Natural killer cell (primary cell): Measurements from ENCODE around the gene FMN1. TPM values are rescaled to one million over a fixed set of nuclear protein-coding genes. Genes with fewer than 3 reads are reported as not detected.

Source experiments
- ATAC-seq, 3 donors: fragments of 150-1000 bp in 2 of 3; fragments of 200-7000 bp in 1 of 3; cut with Tn5 transposase; 1 replicate in 1 of 3; 2 replicates in 2 of 3; pipeline ENCODE4 v1.10.0; 2021; ENCODE audit warnings: mild to moderate bottlenecking in 2 of 3, moderate library complexity in 2 of 3
- DNase-seq, 2 donors: peaks; one replicate each; pipeline versions ENCODE4 v3.0.0 to v3.0.0-alpha.2; 2013 to 2021; ENCODE audit warnings: mixed read lengths in 1 of 2
- H3K27ac ChIP-seq: one replicate; pipeline ENCODE4 v1.5.1; 2013; ENCODE audit warnings: mild to moderate bottlenecking, low read length
- H3K27me3 ChIP-seq: one replicate; pipeline ENCODE4 v1.6.1; 2013; ENCODE audit warnings: low read length; ENCODE audit not compliant: control insufficient read depth, insufficient read depth
- H3K36me3 ChIP-seq: one replicate; pipeline ENCODE4 v1.6.1; 2013; ENCODE audit warnings: low read length; ENCODE audit not compliant: control insufficient read depth, insufficient read depth
- H3K4me1 ChIP-seq: one replicate; pipeline ENCODE4 v1.6.1; 2013; ENCODE audit warnings: low read length; ENCODE audit not compliant: control insufficient read depth, insufficient read depth
- H3K4me3 ChIP-seq: one replicate; pipeline ENCODE4 v1.5.1; 2013; ENCODE audit warnings: low read length
- H3K9me3 ChIP-seq: one replicate; pipeline ENCODE4 v1.6.1; 2013; ENCODE audit warnings: low read length; ENCODE audit not compliant: control insufficient read depth, insufficient read depth
- H3K27ac Mint-ChIP-seq, 2 donors: one replicate each; pipeline ENCODE4 v1.8.0; 2022; ENCODE audit warnings: mild to moderate bottlenecking in 2 of 2, mixed read lengths in 2 of 2, moderate library complexity in 1 of 2
- H3K27me3 Mint-ChIP-seq, 2 donors: one replicate each; pipeline ENCODE4 v1.8.0; 2022; ENCODE audit warnings: low read depth in 2 of 2, mixed read lengths in 2 of 2
- H3K36me3 Mint-ChIP-seq: one replicate; pipeline ENCODE4 v1.8.0; 2022; ENCODE audit warnings: mixed read lengths
- H3K4me1 Mint-ChIP-seq, 2 donors: one replicate each; pipeline ENCODE4 v1.8.0; 2022; ENCODE audit warnings: mixed read lengths in 2 of 2
- H3K4me3 Mint-ChIP-seq: one replicate; pipeline ENCODE4 v1.8.0; 2022; ENCODE audit warnings: mild to moderate bottlenecking, moderate library complexity, mixed read lengths
- H3K9me3 Mint-ChIP-seq, 2 donors: one replicate each; pipeline ENCODE4 v1.8.0; 2022; ENCODE audit warnings: mixed read lengths in 2 of 2
- WGBS: methylation state at CpG from one replicate; pipeline ENCODE4 v1.1.7; 2013; ENCODE audit warnings: missing lambda C conversion rate; ENCODE audit not compliant: insufficient coverage; 5-methylcytosine and 5-hydroxymethylcytosine counted together
- intact Hi-C: fragments of 100-400 bp; cut with micrococcal nuclease; formaldehyde crosslinking; loops from one replicate; pipeline ENCODE4 v1.14.2; 2022
- total RNA-seq, 4 donors: library from RNA; stranded (reverse); fragments of 120-200 nt in 1 of 4; gene quantifications; one replicate each; pipeline versions ENCODE4 v1.2.3 to v1.2.4, GENCODE V29; 2013 to 2022
- TF ChIP-seq, protein P1 (sequence below): fragments of 200-600 bp; IDR thresholded peaks from one replicate; pipeline ENCODE4 v1.8.0; 2022; ENCODE audit warnings: antibody characterized with exemption

Gene FMN1
- total RNA-seq, 3 donors from 2014 or later (not counting 1 experiment from before 2014, with no cell fraction given): 2.0 to 19.2 (median 2.2) TPM

- Mint-ChIP-seq H3K27me3 (peaks cover 7 to 33% of the 10 kb centered on the region in 2 donors), H3K27ac (no peak overlapping the region), H3K9me3 (no peaks in the 10 kb centered on the region), H3K36me3 (no peaks in the 10 kb centered on the region), H3K4me3 (no peak overlapping the region), H3K4me1 (no peaks in the 10 kb centered on the region)
- H3K4me3 ChIP-seq: no peak overlapping the region
- 93% methylated on average over 2 of the region's 3 CpGs for WGBS
- ATAC-seq (no peak), DNase-seq (no peak)
- H3K4me1 ChIP-seq: no peaks in the 10 kb centered on the region
- TF ChIP-seq, protein P1, sequence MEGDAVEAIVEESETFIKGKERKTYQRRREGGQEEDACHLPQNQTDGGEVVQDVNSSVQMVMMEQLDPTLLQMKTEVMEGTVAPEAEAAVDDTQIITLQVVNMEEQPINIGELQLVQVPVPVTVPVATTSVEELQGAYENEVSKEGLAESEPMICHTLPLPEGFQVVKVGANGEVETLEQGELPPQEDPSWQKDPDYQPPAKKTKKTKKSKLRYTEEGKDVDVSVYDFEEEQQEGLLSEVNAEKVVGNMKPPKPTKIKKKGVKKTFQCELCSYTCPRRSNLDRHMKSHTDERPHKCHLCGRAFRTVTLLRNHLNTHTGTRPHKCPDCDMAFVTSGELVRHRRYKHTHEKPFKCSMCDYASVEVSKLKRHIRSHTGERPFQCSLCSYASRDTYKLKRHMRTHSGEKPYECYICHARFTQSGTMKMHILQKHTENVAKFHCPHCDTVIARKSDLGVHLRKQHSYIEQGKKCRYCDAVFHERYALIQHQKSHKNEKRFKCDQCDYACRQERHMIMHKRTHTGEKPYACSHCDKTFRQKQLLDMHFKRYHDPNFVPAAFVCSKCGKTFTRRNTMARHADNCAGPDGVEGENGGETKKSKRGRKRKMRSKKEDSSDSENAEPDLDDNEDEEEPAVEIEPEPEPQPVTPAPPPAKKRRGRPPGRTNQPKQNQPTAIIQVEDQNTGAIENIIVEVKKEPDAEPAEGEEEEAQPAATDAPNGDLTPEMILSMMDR: no peak
- H3K27me3 ChIP-seq: no peaks in the 10 kb centered on the region
- H3K27ac ChIP-seq: no peak overlapping the region
- no peaks in the 10 kb centered on the region for H3K36me3 ChIP-seq
- no peaks in the 10 kb centered on the region for H3K9me3 ChIP-seq
- intact Hi-C loops: no loop called here
These were observed 443.5 kb downstream of the FMN1 start for GRCh38 chr15:32750979-32751378.

DNA sequence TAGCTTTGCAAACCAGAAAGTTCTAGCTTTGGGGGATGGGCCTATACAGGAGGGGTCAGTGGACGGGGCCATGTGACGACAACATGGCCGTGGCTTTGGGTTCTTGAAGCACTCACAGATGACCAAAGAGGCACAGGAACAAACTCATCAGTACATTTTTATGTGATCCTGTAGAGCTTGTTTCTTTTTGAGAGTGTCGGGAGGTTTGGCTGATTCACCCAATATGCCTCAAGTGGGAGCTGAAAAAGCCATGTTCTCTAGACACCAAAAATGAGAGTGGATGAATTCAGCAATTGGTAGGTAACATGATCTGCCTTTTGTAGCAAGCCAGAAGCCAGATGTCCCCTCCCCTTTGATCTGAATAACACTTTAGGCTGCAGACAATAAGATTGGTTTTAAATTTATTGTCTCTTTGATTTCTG, 446.6 kb downstream of the FMN1 start:
- Mint-ChIP-seq H3K27ac (no peak overlapping the region), H3K27me3 (peaks cover 4 to 42% of the 10 kb centered on the region in 2 donors), H3K9me3 (no peaks in the 10 kb centered on the region), H3K4me1 (no peaks in the 10 kb centered on the region), H3K4me3 (no peak overlapping the region), H3K36me3 (no peaks in the 10 kb centered on the region)
- no peak for ATAC-seq
- H3K9me3 ChIP-seq: no peaks in the 10 kb centered on the region
- TF ChIP-seq, protein P1: no peak
- H3K27me3 ChIP-seq: no peaks in the 10 kb centered on the region
- no peaks in the 10 kb centered on the region for H3K36me3 ChIP-seq
- no peak for DNase-seq
- H3K4me1 ChIP-seq: no peaks in the 10 kb centered on the region
- no peak overlapping the region for H3K4me3 ChIP-seq
- intact Hi-C loops: no loop called here
- H3K27ac ChIP-seq: no peak overlapping the region
- 88% methylated on average over 4 of the region's 4 CpGs for WGBS

DNA sequence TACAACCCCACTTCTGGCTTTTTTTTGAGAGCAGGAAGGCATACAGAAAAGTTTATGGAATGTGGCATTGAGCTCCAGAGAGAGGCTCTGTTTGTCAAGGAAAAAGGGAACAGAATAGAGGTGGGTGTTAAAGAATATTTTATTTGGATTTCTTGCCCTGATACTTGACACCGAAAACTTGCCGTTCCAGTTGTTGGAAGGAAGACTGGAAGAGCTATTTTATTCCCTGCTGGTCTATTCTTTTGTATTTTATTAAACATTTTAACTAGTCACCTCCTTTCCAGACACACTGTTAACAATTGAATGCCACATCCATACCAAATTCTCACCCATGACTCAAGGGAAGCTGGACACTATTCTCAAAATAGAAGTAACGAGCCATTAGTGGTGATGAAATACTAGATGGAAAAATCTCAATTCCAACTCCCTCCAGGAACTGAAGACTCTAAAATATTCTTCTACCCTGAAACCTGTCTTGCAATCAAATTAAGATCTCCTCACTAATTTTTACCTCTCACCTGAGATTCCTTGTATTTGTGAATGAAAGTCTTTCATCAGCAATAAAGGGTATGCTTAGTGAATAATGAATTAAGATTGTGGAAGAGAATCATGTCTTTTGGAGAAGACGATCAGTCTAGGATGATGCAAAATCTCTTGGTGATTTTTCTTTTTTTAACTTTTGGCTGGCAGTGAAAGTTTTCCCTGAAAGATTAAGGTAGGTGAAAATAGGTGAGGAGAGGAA, 448.2 kb downstream of the FMN1 start:
- H3K4me1 ChIP-seq: no peaks in the 10 kb centered on the region
- no peak overlapping the region for H3K27ac ChIP-seq
- Mint-ChIP-seq H3K27me3 (peaks cover 2 to 47% of the 10 kb centered on the region in 2 donors), H3K9me3 (no peaks in the 10 kb centered on the region), H3K4me3 (no peak overlapping the region), H3K4me1 (no peaks in the 10 kb centered on the region), H3K27ac (no peak overlapping the region), H3K36me3 (no peaks in the 10 kb centered on the region)
- intact Hi-C loops: no loop called here
- 88% methylated on average over 1 of the region's 4 CpGs for WGBS
- ATAC-seq (no peak), DNase-seq (no peak)
- no peak overlapping the region for H3K4me3 ChIP-seq
- no peaks in the 10 kb centered on the region for H3K36me3 ChIP-seq
- H3K9me3 ChIP-seq: no peaks in the 10 kb centered on the region
- TF ChIP-seq, protein P1: no peak
- no peaks in the 10 kb centered on the region for H3K27me3 ChIP-seq
